GM10248 (cell line): ENCODE data around the gene ANK3.

Experiments used
- CTCF ChIA-PET: fragments of 300-600 bp; sonication (Branson Sonifier 250); formaldehyde crosslinking; extraction: SDS; loops from one replicate; lab custom pipeline; 2021; ENCODE audit warnings: antibody characterized with exemption; lab: Yijun Ruan, JAX
- POLR2A ChIA-PET: fragments of 350-650 bp; sonication (Branson Sonifier 250); formaldehyde crosslinking; extraction: SDS; loops from one replicate; lab custom pipeline; 2020; ENCODE audit warnings: antibody characterized with exemption; lab: Yijun Ruan, JAX
- DNase-seq: peaks from one replicate; pipeline ENCODE4 v3.0.0; 2012; ENCODE audit errors: extremely low spot score
- CTCF ChIP-seq: IDR thresholded peaks from 2 replicates; pipeline ENCODE4 v1.5.1; 2012; ENCODE audit warnings: mild to moderate bottlenecking, low read depth; ENCODE audit errors: extremely low read depth, missing control alignments, control extremely low read depth

The ANK3 gene

GRCh38 chr10:60271319-60272040 is 118.2 kb downstream of the ANK3 start:
- no peak for TF ChIP-seq CTCF
- POLR2A ChIA-PET = interaction anchor here (0.7 kb wide), 1 partner anchor 1752 kb away, joined by 3 read pairs; no protein-coding TSS in a partner anchor
- DNase-seq = no peak
- CTCF ChIA-PET = interaction anchor here (1.0 to 1.9 kb wide), 4 partner anchors 9 to 33 kb away, joined by 3 to 7 read pairs (median 4); no protein-coding TSS in a partner anchor

GRCh38 chr10:60270426-60270825 is 119.2 kb downstream of the ANK3 start:
- DNase-seq = no peak
- CTCF ChIA-PET = interaction anchor here (0.7 to 1.9 kb wide), 4 partner anchors 9 to 15 kb away, joined by 3 to 7 read pairs (median 3); no protein-coding TSS in a partner anchor
- POLR2A ChIA-PET = no interaction called here
- no peak for TF ChIP-seq CTCF

GRCh38 chr10:60267802-60268201 is 121.9 kb downstream of the ANK3 start:
- ChIA-PET CTCF (no interaction called here), POLR2A (no interaction called here)
- no peak for TF ChIP-seq CTCF
- DNase-seq = no peak

GRCh38 chr10:60266513-60266912 is 123.2 kb downstream of the ANK3 start:
- no peak for TF ChIP-seq CTCF
- ChIA-PET CTCF (no interaction called here), POLR2A (no interaction called here)
- no peak for DNase-seq

- ChIA-PET POLR2A (no interaction called here), CTCF (interaction anchor here (1.3 to 1.8 kb wide), 4 partner anchors 9 to 59 kb away, joined by 3 to 5 read pairs (median 4); no protein-coding TSS in a partner anchor)
- no peak for DNase-seq
- no peak for TF ChIP-seq CTCF
Measured at GRCh38 chr10:60262647-60263126, 127.0 kb downstream of the ANK3 start.

GRCh38 chr10:60260321-60260720 is 129.4 kb downstream of the ANK3 start:
- DNase-seq = no peak
- POLR2A ChIA-PET = no interaction called here
- CTCF ChIA-PET = interaction anchor here (1.0 kb wide), 1 partner anchor 23 kb away, joined by 3 read pairs; no protein-coding TSS in a partner anchor
- no peak for TF ChIP-seq CTCF
